ENCODE measurements around the gene CCL26. TPM values are rescaled to one million over a fixed set of nuclear protein-coding genes. Genes with fewer than 3 reads are reported as not detected.

CCL26 gene
- total and polyA plus RNA-seq, 2 of the 13 experiments (the other 11 are each of a cell fraction or from before 2014, with no cell fraction given), result 0.16 TPM; not detected in 1

- 0 out of 2 replicates have a peak, but pooled peaks have one; percentile 29 for TF ChIP-seq GATAD2A (CRISPR knock-in tag; IDR thresholded peaks at IDR 0.05)
- TF ChIP-seq ARNTL (CRISPR knock-in tag; IDR thresholded peaks at IDR 0.05), result peak; percentile 22; the same call in 1 of the 2 replicates
- no peak for TF ChIP-seq ZBTB14 (CRISPR knock-in tag; IDR thresholded peaks at IDR 0.05)
- TF ChIP-seq RAD21 (CRISPR knock-in tag; IDR thresholded peaks at IDR 0.05), result peak; percentile 45
- TF ChIP-seq KDM5B (CRISPR knock-in tag; IDR thresholded peaks at IDR 0.05; ENCODE audit: borderline replicate concordance), result peak; percentile 47; the same call in 1 of the 2 replicates
- no peak for TF ChIP-seq ELK4 (CRISPR knock-in tag; IDR thresholded peaks at IDR 0.05; ENCODE audit: borderline replicate concordance)
- peak; percentile 39 for TF ChIP-seq SPEN (CRISPR knock-in tag; IDR thresholded peaks at IDR 0.05; ENCODE audit: low read depth)
- TF ChIP-seq ZNF777 (CRISPR knock-in tag; IDR thresholded peaks at IDR 0.05), result peak; percentile 79
- TF ChIP-seq ATF3 (CRISPR knock-in tag; IDR thresholded peaks at IDR 0.05), result no peak
- no peak for TF ChIP-seq NR0B2 (CRISPR knock-in tag; IDR thresholded peaks at IDR 0.05)
- peak; percentile 42; the same call in 1 of the 2 replicates for TF ChIP-seq ZSCAN9 (CRISPR knock-in tag; IDR thresholded peaks at IDR 0.05; ENCODE audit: borderline replicate concordance)
- 0 out of 2 replicates have a peak, but pooled peaks have one; percentile 29 for TF ChIP-seq ZBTB20 (CRISPR knock-in tag; IDR thresholded peaks at IDR 0.05; ENCODE audit: borderline replicate concordance, low read depth)
- TF ChIP-seq XRCC5 (optimal IDR thresholded peaks at IDR 0.05; ENCODE audit: low read length), result peak; percentile 22
- peak; percentile 31; the same call in 1 of the 2 replicates for TF ChIP-seq MED1 (CRISPR knock-in tag; IDR thresholded peaks at IDR 0.05)
- TF ChIP-seq ZSCAN22 (CRISPR knock-in tag; IDR thresholded peaks at IDR 0.05), result no peak
- peak; percentile 50 for TF ChIP-seq ZFY (CRISPR knock-in tag; IDR thresholded peaks at IDR 0.05)
- peak; percentile 20; the same call in 1 of the 2 replicates for TF ChIP-seq PHF20 (CRISPR knock-in tag; IDR thresholded peaks at IDR 0.05)
- 0 out of 2 replicates have a peak, but pooled peaks have one; percentile 19 for TF ChIP-seq MLX (CRISPR knock-in tag; IDR thresholded peaks at IDR 0.05)
- TF ChIP-seq NR2F1 (CRISPR knock-in tag; IDR thresholded peaks at IDR 0.05), result no peak
- no peak for TF ChIP-seq ZSCAN20 (CRISPR knock-in tag; IDR thresholded peaks at IDR 0.05; ENCODE audit: borderline replicate concordance)
- peak; percentile 93 for TF ChIP-seq SP2 (CRISPR knock-in tag; IDR thresholded peaks at IDR 0.05)
- TF ChIP-seq ZBTB7B (CRISPR knock-in tag; IDR thresholded peaks at IDR 0.05), result 0 out of 2 replicates have a peak, but pooled peaks have one; percentile 21
- peak; percentile 61; the same call in 1 of the 2 replicates for TF ChIP-seq DR1 (CRISPR knock-in tag; IDR thresholded peaks at IDR 0.05)
- 0 out of 2 replicates have a peak, but pooled peaks have one; percentile 14 for TF ChIP-seq ZBTB38 (CRISPR knock-in tag; IDR thresholded peaks at IDR 0.05)
Observed at GRCh38 chr7:75738975-75739795, 32.8 kb downstream of the CCL26 start (continued).

Data from HepG2 (cell line).